ENCODE measurements around the gene COL9A3. TPM values are rescaled to one million over a fixed set of nuclear protein-coding genes. Genes with fewer than 3 reads are reported as not detected.
A peak's percentile ranks its signal among the peaks of the same experiment; 100 is the strongest.

The COL9A3 gene
- total RNA-seq, 1 experiment from 2014 or later: 150 TPM

GRCh38 chr20:62812181-62812906, 4.5 kb upstream of the COL9A3 start:
- H3K27me3 Mint-ChIP-seq (ENCODE audit: low read depth): peaks cover 5% of the 10 kb centered on the region
- H4K8ac ChIP-seq (replicated peaks; ENCODE audit: insufficient read length, low read depth, low read length): no peak overlapping the region
- H3T11ph ChIP-seq (ENCODE audit: low read length): no peak overlapping the region
- no peak overlapping the region for H2BK120ac ChIP-seq (ENCODE audit: low read depth, low read length, poor library complexity, severe bottlenecking)
- no peaks in the 10 kb centered on the region for H3K9me3 Mint-ChIP-seq
- peaks cover 12% of the 10 kb centered on the region for H3K23me2 ChIP-seq (ENCODE audit: insufficient read length, low read depth, low read length, poor library complexity, severe bottlenecking)
- H3K9ac ChIP-seq (ENCODE audit: extremely low read depth, insufficient read length, low read length): no peak overlapping the region
- WGBS (ENCODE audit: extremely low coverage, insufficient read length, low lambda C conversion rate): no CpG with 5 or more reads among the region's 43 CpGs
- H2BK5ac ChIP-seq (ENCODE audit: insufficient read length, low read length): no peak overlapping the region
- H3K4me1 ChIP-seq (ENCODE audit: insufficient read depth, low read length): no peaks in the 10 kb centered on the region; the same call in 1 of the 2 replicates
- H2AFZ ChIP-seq (ENCODE audit: low read length): no peak overlapping the region
- H3K36me3 Mint-ChIP-seq (ENCODE audit: insufficient read depth in 1 of 3, low read depth in 3 of 3): peaks cover 1 to 28% (median 27%) of the 10 kb centered on the region in 3 experiments; a peak in 6 of 7 replicates
- no peak overlapping the region for H2BK12ac ChIP-seq (ENCODE audit: insufficient read length, low read depth, low read length)
- H3K27ac ChIP-seq (ENCODE audit: insufficient read length, low read depth, low read length): no peak overlapping the region
- H4K20me1 ChIP-seq (ENCODE audit: control insufficient read depth, insufficient read depth, insufficient read length): no peaks in the 10 kb centered on the region
- no peaks in the 10 kb centered on the region for H3K79me2 ChIP-seq (ENCODE audit: insufficient read depth, low read length)
- H3K4ac ChIP-seq (ENCODE audit: low read depth, low read length): no peak overlapping the region
- H2AK5ac ChIP-seq (ENCODE audit: insufficient read length, low read length): no peak overlapping the region
- no peaks in the 10 kb centered on the region for H3K9me3 ChIP-seq (ENCODE audit: control insufficient read depth, low read depth, low read length)
- no peak overlapping the region for H3K4me2 ChIP-seq (ENCODE audit: insufficient read depth, insufficient read length, low read length)
- no peak overlapping the region for H2BK15ac ChIP-seq (ENCODE audit: low read depth, low read length)
- no peak for TF ChIP-seq CTCF (conservative IDR thresholded peaks at IDR 0.05)
- no peak overlapping the region for H3K56ac ChIP-seq (ENCODE audit: insufficient read length, low read depth, low read length)
- no peak overlapping the region for H3K27ac Mint-ChIP-seq
- no peak overlapping the region for H3K18ac ChIP-seq (ENCODE audit: insufficient read length, low read depth, low read length)
- H3K23ac ChIP-seq (ENCODE audit: insufficient read length, low read depth, low read length): no peak overlapping the region
- H4K91ac ChIP-seq (ENCODE audit: insufficient read length, low read depth, low read length): no peak overlapping the region
- H3K27me3 ChIP-seq (ENCODE audit: insufficient read depth, low read length): no peaks in the 10 kb centered on the region
- H3K4me3 Mint-ChIP-seq: 0 out of 5 replicates have a peak overlapping the region, but pooled peaks of 1 of the 2 experiments have one; percentile 23
- H2BK20ac ChIP-seq (ENCODE audit: low read depth, low read length, poor library complexity, severe bottlenecking): no peak overlapping the region
- H3K79me1 ChIP-seq (ENCODE audit: insufficient read depth, low read depth, low read length, poor library complexity, severe bottlenecking): no peaks in the 10 kb centered on the region
- H3K4me1 Mint-ChIP-seq: peaks cover 13 to 14% of the 10 kb centered on the region in 2 experiments
- H3K14ac ChIP-seq (ENCODE audit: insufficient read depth, low read length): no peak overlapping the region
- DNase-seq: no peak
- no peak overlapping the region for H4K5ac ChIP-seq (ENCODE audit: insufficient read length, low read depth, low read length)

Measured in H9 (cell line).